GM23338 (cell line): Measurements from ENCODE around the gene CHPF. TPM values are rescaled to one million over a fixed set of nuclear protein-coding genes. Genes with fewer than 3 reads are reported as not detected.
A peak's percentile ranks its signal among the peaks of the same experiment; 100 is the strongest.

Experiments used
- ATAC-seq: fragments of 200-7000 bp; cut with Tn5 transposase; 3 replicates; pipeline ENCODE4 v1.9.1; 2020
- DNase-seq: peaks from one replicate; pipeline ENCODE4 v3.0.0-alpha.2; 2015; ENCODE audit warnings: low spot score
- H2AFZ ChIP-seq: fragments of 200-600 bp; sonication (generic); 2 replicates; pipeline ENCODE4 v1.8.0; 2016; ENCODE audit warnings: antibody characterized with exemption, mild to moderate bottlenecking, moderate library complexity
- H3F3A ChIP-seq: fragments of 200-600 bp; sonication (generic); replicated peaks from 2 replicates; pipeline ENCODE4 v1.8.0; 2017; ENCODE audit warnings: antibody characterized with exemption, mixed run types, low read depth
- H3K27ac ChIP-seq: fragments of 200-600 bp; sonication (generic); 2 replicates; pipeline ENCODE4 v1.6.1; 2016; ENCODE audit warnings: low read depth
- H3K27me3 ChIP-seq: fragments of 200-600 bp; sonication (generic); 2 replicates; pipeline ENCODE4 v1.8.0; 2016; ENCODE audit warnings: mild to moderate bottlenecking, mixed run types, moderate library complexity; ENCODE audit not compliant: insufficient read depth
- H3K36me3 ChIP-seq: fragments of 200-600 bp; sonication (generic); 2 replicates; pipeline ENCODE4 v1.8.0; 2016; ENCODE audit warnings: mild to moderate bottlenecking; ENCODE audit not compliant: insufficient read depth
- H3K4me1 ChIP-seq: fragments of 200-600 bp; sonication (generic); 2 replicates; pipeline ENCODE4 v1.8.0; 2016; ENCODE audit warnings: mild to moderate bottlenecking, moderate library complexity; ENCODE audit not compliant: insufficient read depth
- H3K4me2 ChIP-seq: fragments of 200-600 bp; sonication (generic); 2 replicates; pipeline ENCODE4 v1.7.1; 2017; ENCODE audit warnings: mixed run types
- H3K4me3 ChIP-seq: fragments of 200-600 bp; sonication (generic); 2 replicates; pipeline ENCODE4 v1.6.1; 2016; ENCODE audit warnings: mixed run types
- H3K79me2 ChIP-seq: fragments of 200-600 bp; sonication (generic); replicated peaks from 2 replicates; pipeline ENCODE4 v1.8.0; 2017; ENCODE audit warnings: mild to moderate bottlenecking; ENCODE audit not compliant: insufficient read depth
- H3K9me2 ChIP-seq: fragments of 200-600 bp; sonication (generic); 2 replicates; pipeline ENCODE4 v1.8.0; 2017; ENCODE audit not compliant: insufficient read depth
- H4K20me1 ChIP-seq: fragments of 200-600 bp; sonication (generic); replicated peaks from 2 replicates; pipeline ENCODE4 v1.8.0; 2017; ENCODE audit warnings: mild to moderate bottlenecking; ENCODE audit not compliant: insufficient read depth
- H3K27ac Mint-ChIP-seq: 2 replicates; pipeline ENCODE4 v1.8.0; 2020; ENCODE audit warnings: inconsistent platforms, mild to moderate bottlenecking, moderate library complexity, mixed read lengths
- H3K27me3 Mint-ChIP-seq: 3 replicates; pipeline ENCODE4 v1.8.0; 2022; ENCODE audit warnings: low read depth, mild to moderate bottlenecking, moderate library complexity, mixed read lengths, inconsistent platforms; ENCODE audit not compliant: insufficient read depth, poor library complexity
- H3K36me3 Mint-ChIP-seq: 3 replicates; pipeline ENCODE4 v1.8.0; 2021; ENCODE audit warnings: low read depth, mild to moderate bottlenecking, inconsistent platforms, moderate library complexity, mixed read lengths
- H3K4me1 Mint-ChIP-seq: 3 replicates; pipeline ENCODE4 v1.8.0; 2020; ENCODE audit warnings: mild to moderate bottlenecking, inconsistent platforms, mixed read lengths
- H3K4me3 Mint-ChIP-seq: 3 replicates; pipeline ENCODE4 v1.8.0; 2021; ENCODE audit warnings: moderate library complexity, mild to moderate bottlenecking, inconsistent platforms, mixed read lengths
- H3K9me3 Mint-ChIP-seq: 3 replicates; pipeline ENCODE4 v1.8.0; 2020; ENCODE audit warnings: moderate library complexity, mild to moderate bottlenecking, inconsistent platforms, mixed read lengths
- CREB1 ChIP-seq: fragments of 250-450 bp; sonication (Bioruptor Pico); IDR thresholded peaks from 2 replicates; pipeline ENCODE4 v1.5.0; 2020; ENCODE audit warnings: low read depth, mild to moderate bottlenecking, moderate library complexity
- ETS1 ChIP-seq: IDR thresholded peaks from 2 replicates; pipeline ENCODE4 v1.6.1; 2016; ENCODE audit warnings: antibody characterized with exemption
- EZH2 ChIP-seq: fragments of 200-600 bp; sonication (generic); IDR thresholded peaks from one replicate; pipeline ENCODE4 v1.8.0; 2017; ENCODE audit warnings: antibody characterized with exemption, mild to moderate bottlenecking, low read depth; ENCODE audit not compliant: unreplicated experiment
- EZH2phosphoT487 ChIP-seq: fragments of 200-600 bp; sonication (generic); IDR thresholded peaks from one replicate; pipeline ENCODE4 v1.8.1; 2018; ENCODE audit warnings: antibody characterized with exemption; ENCODE audit not compliant: unreplicated experiment
- JUNB ChIP-seq: IDR thresholded peaks from one replicate; pipeline ENCODE4 v1.6.1; 2016; ENCODE audit warnings: antibody characterized with exemption; ENCODE audit not compliant: unreplicated experiment
- NANOG ChIP-seq: IDR thresholded peaks from 2 replicates; pipeline ENCODE4 v1.6.1; 2016; ENCODE audit warnings: antibody characterized with exemption, borderline replicate concordance
- POLR2AphosphoS5 ChIP-seq: IDR thresholded peaks from 2 replicates; pipeline ENCODE4 v1.6.1; 2016; ENCODE audit warnings: antibody characterized with exemption, low read depth
- STAT1 ChIP-seq: IDR thresholded peaks from one replicate; pipeline ENCODE4 v1.6.1; 2016; ENCODE audit warnings: antibody characterized with exemption; ENCODE audit not compliant: unreplicated experiment
- ZNF114 ChIP-seq: fragments of 250-450 bp; sonication (Bioruptor Pico); IDR thresholded peaks from 2 replicates; pipeline ENCODE4 v1.5.0; 2020; ENCODE audit warnings: mild to moderate bottlenecking, moderate library complexity
- ZNF331 ChIP-seq: fragments of 250-450 bp; sonication (Bioruptor Pico); IDR thresholded peaks from 2 replicates; pipeline ENCODE4 v1.5.0; 2020; ENCODE audit warnings: low read depth, mild to moderate bottlenecking, moderate library complexity
- ZNF462 ChIP-seq: fragments of 250-450 bp; sonication (Bioruptor Pico); IDR thresholded peaks from 2 replicates; pipeline ENCODE4 v1.5.0; 2020; ENCODE audit warnings: mild to moderate bottlenecking, moderate library complexity
- polyA plus RNA-seq: library from polyadenylated mRNA; unstranded; fragments of >200 nt; fragmentation: Nextera tagmentation; extraction: Ambion mirVana; gene quantifications from 2 replicates; pipeline ENCODE4 v1.2.1, GENCODE V29; 2016
- total RNA-seq: library from RNA; depleted of rRNA; stranded (reverse); fragments of >200 nt; shearing (Covaris generic); gene quantifications from 2 replicates; pipeline ENCODE4 v1.2.3, GENCODE V29; 2014
- TF ChIP-seq, protein P1 (sequence below), 2 experiments: fragments of 200-600 bp in 1 of 2; sonication (generic) in 1 of 2; conservative IDR thresholded peaks; 2 replicates each; pipeline versions ENCODE4 v1.5.1 to v1.6.1; 2016 to 2017; ENCODE audit warnings: antibody characterized with exemption in 2 of 2, low read depth in 2 of 2, mild to moderate bottlenecking in 2 of 2, moderate library complexity in 1 of 2
- TF ChIP-seq, protein P2 (sequence below): IDR thresholded peaks from one replicate; pipeline ENCODE4 v1.6.1; 2018; ENCODE audit warnings: antibody characterized with exemption; ENCODE audit not compliant: unreplicated experiment

The CHPF gene
- total and polyA plus RNA-seq, 2 experiments from 2014 or later, result 36.5 to 252 TPM

GRCh38 chr2:219593154-219593553 lies 49.5 kb upstream of the CHPF start:
- no peak overlapping the region for H3K4me3 Mint-ChIP-seq
- no peak for ATAC-seq

More at GRCh38 chr2:219593154-219593553, 49.5 kb upstream of the CHPF start:
- peak overlapping the region; percentile 59; the same call in 1 of the 2 replicates for H2AFZ ChIP-seq
- peaks cover 18% of the 10 kb centered on the region for H3K4me1 ChIP-seq
- H3F3A ChIP-seq, result peaks cover 4% of the 10 kb centered on the region
- DNase-seq, result no peak
- Mint-ChIP-seq H3K27me3 (peaks cover 2% of the 10 kb centered on the region), H3K36me3 (no peaks in the 10 kb centered on the region), H3K4me1 (peaks cover 18% of the 10 kb centered on the region), H3K9me3 (no peaks in the 10 kb centered on the region; the same call in 2 of the 3 replicates), H3K27ac (no peak overlapping the region)
- no peaks in the 10 kb centered on the region for H3K27me3 ChIP-seq
- H4K20me1 ChIP-seq, result no peaks in the 10 kb centered on the region
- no peaks in the 10 kb centered on the region for H3K9me2 ChIP-seq
- H3K27ac ChIP-seq, result no peak overlapping the region
- TF ChIP-seq ZNF331 (no peak), NANOG (no peak), ETS1 (no peak), STAT1 (no peak), JUNB (no peak), CREB1 (CRISPR knock-in tag) (no peak), ZNF114 (no peak), ZNF462 (no peak), EZH2 (no peak), EZH2phosphoT487 (no peak), POLR2AphosphoS5 (no peak)
- TF ChIP-seq, protein P1, sequence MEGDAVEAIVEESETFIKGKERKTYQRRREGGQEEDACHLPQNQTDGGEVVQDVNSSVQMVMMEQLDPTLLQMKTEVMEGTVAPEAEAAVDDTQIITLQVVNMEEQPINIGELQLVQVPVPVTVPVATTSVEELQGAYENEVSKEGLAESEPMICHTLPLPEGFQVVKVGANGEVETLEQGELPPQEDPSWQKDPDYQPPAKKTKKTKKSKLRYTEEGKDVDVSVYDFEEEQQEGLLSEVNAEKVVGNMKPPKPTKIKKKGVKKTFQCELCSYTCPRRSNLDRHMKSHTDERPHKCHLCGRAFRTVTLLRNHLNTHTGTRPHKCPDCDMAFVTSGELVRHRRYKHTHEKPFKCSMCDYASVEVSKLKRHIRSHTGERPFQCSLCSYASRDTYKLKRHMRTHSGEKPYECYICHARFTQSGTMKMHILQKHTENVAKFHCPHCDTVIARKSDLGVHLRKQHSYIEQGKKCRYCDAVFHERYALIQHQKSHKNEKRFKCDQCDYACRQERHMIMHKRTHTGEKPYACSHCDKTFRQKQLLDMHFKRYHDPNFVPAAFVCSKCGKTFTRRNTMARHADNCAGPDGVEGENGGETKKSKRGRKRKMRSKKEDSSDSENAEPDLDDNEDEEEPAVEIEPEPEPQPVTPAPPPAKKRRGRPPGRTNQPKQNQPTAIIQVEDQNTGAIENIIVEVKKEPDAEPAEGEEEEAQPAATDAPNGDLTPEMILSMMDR (conservative IDR thresholded peaks at IDR 0.05; ENCODE audit: low read depth in 2 of 2), result no peak
- TF ChIP-seq, protein P2, sequence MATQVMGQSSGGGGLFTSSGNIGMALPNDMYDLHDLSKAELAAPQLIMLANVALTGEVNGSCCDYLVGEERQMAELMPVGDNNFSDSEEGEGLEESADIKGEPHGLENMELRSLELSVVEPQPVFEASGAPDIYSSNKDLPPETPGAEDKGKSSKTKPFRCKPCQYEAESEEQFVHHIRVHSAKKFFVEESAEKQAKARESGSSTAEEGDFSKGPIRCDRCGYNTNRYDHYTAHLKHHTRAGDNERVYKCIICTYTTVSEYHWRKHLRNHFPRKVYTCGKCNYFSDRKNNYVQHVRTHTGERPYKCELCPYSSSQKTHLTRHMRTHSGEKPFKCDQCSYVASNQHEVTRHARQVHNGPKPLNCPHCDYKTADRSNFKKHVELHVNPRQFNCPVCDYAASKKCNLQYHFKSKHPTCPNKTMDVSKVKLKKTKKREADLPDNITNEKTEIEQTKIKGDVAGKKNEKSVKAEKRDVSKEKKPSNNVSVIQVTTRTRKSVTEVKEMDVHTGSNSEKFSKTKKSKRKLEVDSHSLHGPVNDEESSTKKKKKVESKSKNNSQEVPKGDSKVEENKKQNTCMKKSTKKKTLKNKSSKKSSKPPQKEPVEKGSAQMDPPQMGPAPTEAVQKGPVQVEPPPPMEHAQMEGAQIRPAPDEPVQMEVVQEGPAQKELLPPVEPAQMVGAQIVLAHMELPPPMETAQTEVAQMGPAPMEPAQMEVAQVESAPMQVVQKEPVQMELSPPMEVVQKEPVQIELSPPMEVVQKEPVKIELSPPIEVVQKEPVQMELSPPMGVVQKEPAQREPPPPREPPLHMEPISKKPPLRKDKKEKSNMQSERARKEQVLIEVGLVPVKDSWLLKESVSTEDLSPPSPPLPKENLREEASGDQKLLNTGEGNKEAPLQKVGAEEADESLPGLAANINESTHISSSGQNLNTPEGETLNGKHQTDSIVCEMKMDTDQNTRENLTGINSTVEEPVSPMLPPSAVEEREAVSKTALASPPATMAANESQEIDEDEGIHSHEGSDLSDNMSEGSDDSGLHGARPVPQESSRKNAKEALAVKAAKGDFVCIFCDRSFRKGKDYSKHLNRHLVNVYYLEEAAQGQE, result no peak
- no peaks in the 10 kb centered on the region for H3K36me3 ChIP-seq
- H3K4me3 ChIP-seq, result no peak overlapping the region
- H3K79me2 ChIP-seq, result no peaks in the 10 kb centered on the region
- H3K4me2 ChIP-seq, result no peak overlapping the region
